IPS DF 4.7 (cell line): Measurements from ENCODE around the gene ANGPTL4.

Source experiments
- DNase-seq: peaks from one replicate; pipeline ENCODE4 v3.0.0-alpha.2; 2013; ENCODE audit warnings: low spot score; ENCODE audit errors: extremely low read depth

ANGPTL4 gene

GRCh38 chr19:8412783-8413628 lies 49.1 kb downstream of the ANGPTL4 start, which contains the start of gene MARCHF2:
Gene MARCHF2, plus strand, starts transcription at chr19:8413305. Its CDS starts 8,536 bp downstream, at chr19:8421841.
- no peak for DNase-seq

- DNase-seq: no peak
These were observed 49.7 kb downstream of the ANGPTL4 start for GRCh38 chr19:8413629-8413995.

GRCh38 chr19:8416796-8417195 lies 52.8 kb downstream of the ANGPTL4 start:
- no peak for DNase-seq

GRCh38 chr19:8421484-8422461 lies 57.8 kb downstream of the ANGPTL4 start:
- no peak for DNase-seq

- no peak for DNase-seq
These were observed 59.9 kb downstream of the ANGPTL4 start for GRCh38 chr19:8423817-8424223.
